ENCODE results near the gene ADRA2B. TPM values are rescaled to one million over a fixed set of nuclear protein-coding genes. Genes with fewer than 3 reads are reported as not detected.
"Not testable (repeated sequence)": the region's sequence is repeated elsewhere in the genome, so short reads cannot be mapped to it uniquely, and the experiment has no call there.

The ADRA2B gene
- total RNA-seq, 4 donors from 2014 or later: 1.3 to 4.9 (median 2.1) TPM

- Histone ChIP-seq H3K36me3 (no peaks in the 10 kb centered on the region), H3K4me1 (peaks cover 0 to 34% (median 8%) of the 10 kb centered on the region in 3 donors), H3K27ac (no peak overlapping the region), H3K4me3 (no peak overlapping the region), H3K9me3 (no peaks in the 10 kb centered on the region), H3K27me3 (peaks cover 12% of the 10 kb centered on the region)
- TF ChIP-seq POLR2A (IDR thresholded peaks at IDR 0.05) (no peak), POLR2AphosphoS5 (IDR thresholded peaks at IDR 0.05) (no peak), CTCF (IDR thresholded peaks at IDR 0.05) (no peak), EP300 (IDR thresholded peaks at IDR 0.05) (no peak)
- no peak for ATAC-seq
- 82 to 88% methylated on average over 3 to 4 of the region's 26 CpGs for WGBS, 2 donors (ENCODE audit: low coverage in 1 of 2)
Observed at GRCh38 chr2:96142217-96143113, 26.1 kb upstream of the ADRA2B start.

- not testable (repeated sequence) for H3K27ac ChIP-seq, H3K36me3 ChIP-seq, ATAC-seq, H3K9me3 ChIP-seq, H3K4me3 ChIP-seq
- Histone ChIP-seq H3K4me1 (peaks cover 0 to 28% (median 8%) of the 10 kb centered on the region in 3 donors), H3K27me3 (peaks cover 14% of the 10 kb centered on the region)
- no CpG with 5 or more reads among the region's 5 CpGs for WGBS, 2 donors (ENCODE audit: low coverage in 1 of 2)
Observed at GRCh38 chr2:96141624-96141967, 25.2 kb upstream of the ADRA2B start.

GRCh38 chr2:96140941-96141623 is 24.7 kb upstream of the ADRA2B start:
- Histone ChIP-seq H3K27ac (no peak overlapping the region), H3K4me1 (peaks cover 0 to 23% (median 8%) of the 10 kb centered on the region in 3 donors), H3K27me3 (peaks cover 15% of the 10 kb centered on the region), H3K36me3 (no peaks in the 10 kb centered on the region), H3K9me3 (no peaks in the 10 kb centered on the region), H3K4me3 (no peak overlapping the region)
- WGBS, 2 donors (ENCODE audit: low coverage in 1 of 2): 87 to 92% methylated on average over 3 to 6 of the region's 13 CpGs
- no peak for ATAC-seq
- no peak for TF ChIP-seq POLR2A (IDR thresholded peaks at IDR 0.05)

- H3K4me3 ChIP-seq: no peak overlapping the region
- 79 to 86% methylated on average over 3 to 4 of the region's 7 CpGs for WGBS, 2 donors (ENCODE audit: low coverage in 1 of 2)
- no peaks in the 10 kb centered on the region for H3K9me3 ChIP-seq
- no peaks in the 10 kb centered on the region for H3K36me3 ChIP-seq
- ATAC-seq: no peak
- peaks cover 0 to 5% (median under 1%) of the 10 kb centered on the region in 3 donors for H3K4me1 ChIP-seq
- H3K27me3 ChIP-seq: peaks cover 31% of the 10 kb centered on the region
- no peak overlapping the region for H3K27ac ChIP-seq
- TF ChIP-seq CTCF (IDR thresholded peaks at IDR 0.05) (no peak), POLR2AphosphoS5 (IDR thresholded peaks at IDR 0.05) (no peak)
Observed at GRCh38 chr2:96139181-96139758, 22.9 kb upstream of the ADRA2B start.

GRCh38 chr2:96138179-96139145 is 22.1 kb upstream of the ADRA2B start, which contains the start of gene ASTL:
ASTL (minus strand) TSS chr2:96138502; CDS start chr2:96138436, 66 bp downstream.
- H3K4me3 ChIP-seq: no peak within 1 kb of the TSS
- TF ChIP-seq CTCF (IDR thresholded peaks at IDR 0.05) (peak in 3 of 4 experiments; percentile 25 to 58 (median 53)), EP300 (IDR thresholded peaks at IDR 0.05) (no peak)
- no peaks in the 10 kb centered on the region for H3K9me3 ChIP-seq

More at GRCh38 chr2:96138179-96139145, 22.1 kb upstream of the ADRA2B start, which contains the start of gene ASTL:
- Histone ChIP-seq H3K27ac (no peak within 1 kb of the TSS), H3K4me1 (no peaks in the 10 kb centered on the region), H3K27me3 (peaks cover 38% of the 10 kb centered on the region), H3K36me3 (no peaks in the 10 kb centered on the region)
- no peak for ATAC-seq
- 0 to 25% methylated on average over 3 to 5 of the region's 17 CpGs for WGBS, 2 donors (ENCODE audit: low coverage in 1 of 2)

Data from gastroesophageal sphincter (tissue), 4 donors.